ENCODE results near the gene MBD5. TPM values are rescaled to one million over a fixed set of nuclear protein-coding genes. Genes with fewer than 3 reads are reported as not detected.

Gene MBD5
- total RNA-seq, 4 donors from 2014 or later: 40.3 to 77.0 (median 50.4) TPM

DNA sequence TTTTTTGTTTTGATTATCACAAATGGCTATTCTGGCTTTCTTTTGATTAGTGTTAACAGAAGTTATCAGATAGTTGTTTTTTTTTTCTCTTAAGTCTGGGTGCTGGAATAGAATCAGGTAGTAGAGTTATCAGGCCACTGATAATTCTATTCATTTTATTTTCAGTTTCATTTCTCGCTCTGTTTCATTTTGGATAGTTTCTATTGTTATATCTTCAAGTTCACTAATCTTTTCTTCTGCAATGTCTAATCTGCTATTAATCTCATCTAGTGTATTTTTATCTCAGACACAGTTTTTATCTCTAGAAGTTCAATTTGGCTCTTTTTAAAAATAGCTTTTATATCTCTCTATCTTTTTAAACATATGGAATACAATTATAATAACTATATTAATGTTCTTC, 381.9 kb downstream of the MBD5 start:
- Histone ChIP-seq H3K4me3 (no peak overlapping the region), H3K27me3 (no peaks in the 10 kb centered on the region), H3K4me1 (peaks cover 0 to 4% (median 0%) of the 10 kb centered on the region in 3 donors), H3K27ac (no peak overlapping the region), H3K9me3 (no peaks in the 10 kb centered on the region), H3K36me3 (no peaks in the 10 kb centered on the region)
- TF ChIP-seq EP300 (IDR thresholded peaks at IDR 0.05) (no peak), POLR2A (IDR thresholded peaks at IDR 0.05) (no peak), POLR2AphosphoS5 (IDR thresholded peaks at IDR 0.05) (no peak)
- TF ChIP-seq, protein P1, sequence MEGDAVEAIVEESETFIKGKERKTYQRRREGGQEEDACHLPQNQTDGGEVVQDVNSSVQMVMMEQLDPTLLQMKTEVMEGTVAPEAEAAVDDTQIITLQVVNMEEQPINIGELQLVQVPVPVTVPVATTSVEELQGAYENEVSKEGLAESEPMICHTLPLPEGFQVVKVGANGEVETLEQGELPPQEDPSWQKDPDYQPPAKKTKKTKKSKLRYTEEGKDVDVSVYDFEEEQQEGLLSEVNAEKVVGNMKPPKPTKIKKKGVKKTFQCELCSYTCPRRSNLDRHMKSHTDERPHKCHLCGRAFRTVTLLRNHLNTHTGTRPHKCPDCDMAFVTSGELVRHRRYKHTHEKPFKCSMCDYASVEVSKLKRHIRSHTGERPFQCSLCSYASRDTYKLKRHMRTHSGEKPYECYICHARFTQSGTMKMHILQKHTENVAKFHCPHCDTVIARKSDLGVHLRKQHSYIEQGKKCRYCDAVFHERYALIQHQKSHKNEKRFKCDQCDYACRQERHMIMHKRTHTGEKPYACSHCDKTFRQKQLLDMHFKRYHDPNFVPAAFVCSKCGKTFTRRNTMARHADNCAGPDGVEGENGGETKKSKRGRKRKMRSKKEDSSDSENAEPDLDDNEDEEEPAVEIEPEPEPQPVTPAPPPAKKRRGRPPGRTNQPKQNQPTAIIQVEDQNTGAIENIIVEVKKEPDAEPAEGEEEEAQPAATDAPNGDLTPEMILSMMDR (IDR thresholded peaks at IDR 0.05): no peak
- 100% methylated on average over 1 of the region's 1 CpG for WGBS, 2 donors (ENCODE audit: low coverage in 1 of 2)
- ATAC-seq: no peak

DNA sequence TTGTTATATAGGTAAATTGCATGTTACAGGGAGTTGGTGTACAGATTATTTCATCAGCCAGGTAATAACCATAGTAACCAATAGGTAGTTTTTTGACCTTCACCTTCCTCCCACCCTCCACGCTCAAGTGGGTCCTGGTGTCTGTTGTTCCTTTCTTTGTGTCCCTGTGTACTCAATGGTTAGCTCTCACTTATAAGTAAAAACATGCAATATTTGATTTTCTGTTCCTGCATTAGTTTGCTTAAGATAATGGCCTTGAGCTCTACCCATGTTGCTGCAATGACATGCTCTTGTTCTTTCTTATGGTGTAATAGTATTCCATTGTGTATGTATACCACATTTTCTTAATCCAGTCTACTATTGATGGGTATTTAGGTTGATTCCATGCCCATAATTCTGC, 390.0 kb downstream of the MBD5 start:
- no peak for ATAC-seq
- Histone ChIP-seq H3K9me3 (peaks cover 0 to 35% (median 0%) of the 10 kb centered on the region in 3 donors), H3K27ac (no peak overlapping the region), H3K27me3 (no peaks in the 10 kb centered on the region), H3K36me3 (no peaks in the 10 kb centered on the region), H3K4me1 (no peaks in the 10 kb centered on the region), H3K4me3 (no peak overlapping the region)
- 100% methylated on average over 1 of the region's 1 CpG for WGBS, 2 donors (ENCODE audit: low coverage in 1 of 2)
- TF ChIP-seq POLR2A (IDR thresholded peaks at IDR 0.05): no peak
- no peak for TF ChIP-seq POLR2AphosphoS5 (IDR thresholded peaks at IDR 0.05)
- no peak for TF ChIP-seq EP300 (IDR thresholded peaks at IDR 0.05)
- TF ChIP-seq, protein P1 (IDR thresholded peaks at IDR 0.05): no peak

DNA sequence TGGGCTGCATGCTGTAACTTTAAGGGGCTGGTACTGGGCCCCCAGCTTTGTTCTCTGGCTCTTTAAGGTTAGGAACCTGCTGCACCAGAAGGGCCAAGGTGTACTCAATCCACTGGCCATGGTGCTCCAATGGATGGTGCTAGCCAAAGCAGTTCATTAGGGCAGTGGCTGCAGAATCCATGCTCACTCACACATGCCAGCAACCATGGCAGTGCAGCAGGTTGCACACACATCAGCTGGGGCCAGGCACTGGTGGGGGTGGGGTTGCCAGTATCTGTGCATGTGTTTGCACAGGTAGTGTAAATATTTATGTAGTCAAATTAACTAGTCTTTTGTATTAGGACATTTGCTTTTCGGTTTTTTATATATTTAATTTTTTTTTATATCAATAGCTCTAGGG, 395.4 kb downstream of the MBD5 start:
- no peak overlapping the region for H3K27ac ChIP-seq
- H3K4me3 ChIP-seq: no peak overlapping the region
- no peaks in the 10 kb centered on the region for H3K27me3 ChIP-seq
- TF ChIP-seq EP300 (IDR thresholded peaks at IDR 0.05): no peak
- TF ChIP-seq POLR2AphosphoS5 (IDR thresholded peaks at IDR 0.05): no peak
- TF ChIP-seq, protein P1 (IDR thresholded peaks at IDR 0.05): no peak
- TF ChIP-seq POLR2A (IDR thresholded peaks at IDR 0.05): no peak
- H3K9me3 ChIP-seq: peaks cover 0 to 39% (median 0%) of the 10 kb centered on the region in 3 donors
- no peaks in the 10 kb centered on the region for H3K4me1 ChIP-seq
- ATAC-seq: no peak
- WGBS, 2 donors (ENCODE audit: low coverage in 1 of 2): 100% methylated on average over 1 of the region's 1 CpG; no CpG with 5 or more reads in 1 of the 2 donors
- no peaks in the 10 kb centered on the region for H3K36me3 ChIP-seq

DNA sequence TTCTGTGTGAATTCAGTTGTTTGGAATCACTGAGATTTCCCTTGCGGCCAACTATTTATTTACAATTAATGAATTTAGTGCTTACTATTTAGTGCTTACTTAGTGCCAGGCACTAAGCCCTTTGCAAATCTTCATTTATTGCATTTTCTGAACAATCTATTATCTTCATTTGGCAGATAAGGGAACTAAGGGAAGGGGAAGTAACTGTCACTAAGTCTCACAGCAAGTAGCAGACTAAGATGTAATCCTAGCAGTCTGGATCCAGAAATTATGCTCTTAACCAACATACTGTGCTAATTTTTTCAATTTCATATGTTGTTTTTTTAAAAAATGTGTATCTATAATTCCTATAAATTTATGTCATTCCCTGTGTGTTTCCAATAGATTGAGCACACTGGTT, 409.2 kb downstream of the MBD5 start:
- no peaks in the 10 kb centered on the region for H3K9me3 ChIP-seq
- no peaks in the 10 kb centered on the region for H3K27me3 ChIP-seq
- H3K4me3 ChIP-seq: no peak overlapping the region
- TF ChIP-seq POLR2A (IDR thresholded peaks at IDR 0.05): no peak
- TF ChIP-seq EP300 (IDR thresholded peaks at IDR 0.05): no peak
- no peak for TF ChIP-seq POLR2AphosphoS5 (IDR thresholded peaks at IDR 0.05)
- TF ChIP-seq, protein P1 (IDR thresholded peaks at IDR 0.05): no peak
- H3K36me3 ChIP-seq: no peaks in the 10 kb centered on the region
- WGBS, 2 donors (ENCODE audit: low coverage in 1 of 2): 100% methylated on average over 1 of the region's 1 CpG
- ATAC-seq: no peak
- H3K27ac ChIP-seq: no peak overlapping the region
- no peaks in the 10 kb centered on the region for H3K4me1 ChIP-seq

DNA sequence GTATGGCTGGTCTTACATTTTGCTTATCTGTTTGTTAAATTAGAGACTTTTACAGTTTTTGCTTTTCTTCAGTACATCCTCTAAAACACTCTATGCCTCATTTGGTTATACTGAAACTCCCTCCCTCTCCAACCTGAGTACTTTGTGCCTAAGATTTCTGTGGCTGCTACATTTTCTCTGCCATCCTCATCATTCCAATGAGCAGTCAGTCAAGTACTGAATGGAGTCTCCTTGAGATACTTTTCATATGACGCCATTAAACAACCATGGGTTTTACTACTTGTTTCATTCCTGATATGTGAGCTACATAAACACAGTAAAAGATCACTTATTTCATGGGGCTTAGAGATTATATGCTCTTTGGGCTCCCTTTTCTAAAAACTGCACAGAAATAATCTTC, 427.0 kb downstream of the MBD5 start:
- no peaks in the 10 kb centered on the region for H3K36me3 ChIP-seq
- WGBS, 2 donors (ENCODE audit: low coverage in 1 of 2): 93 to 100% methylated on average over 1 of the region's 1 CpG

More for the DNA sequence above, 427.0 kb downstream of the MBD5 start:
- Histone ChIP-seq H3K4me3 (no peak overlapping the region), H3K27me3 (no peaks in the 10 kb centered on the region), H3K27ac (no peak overlapping the region), H3K9me3 (no peaks in the 10 kb centered on the region), H3K4me1 (no peaks in the 10 kb centered on the region)
- no peak for ATAC-seq
- TF ChIP-seq EP300 (IDR thresholded peaks at IDR 0.05) (no peak), POLR2A (IDR thresholded peaks at IDR 0.05) (no peak), POLR2AphosphoS5 (IDR thresholded peaks at IDR 0.05) (no peak)
- TF ChIP-seq, protein P1 (IDR thresholded peaks at IDR 0.05): no peak
